Hippocampal formation (tissue), 2 donors: ENCODE measurements around the gene CAPS.
A peak's percentile ranks its signal among the peaks of the same experiment; 100 is the strongest.

Experiments used
- DNase-seq, 2 donors: peaks; one replicate each; lab custom pipeline; 2025; lab: John Stamatoyannopoulos, UW

Gene CAPS

GRCh38 chr19:5910638-5910907 is 3.5 kb upstream of the CAPS start:
- no peak for DNase-seq

- DNase-seq: no peak
Observed at GRCh38 chr19:5911366-5911765, 2.7 kb upstream of the CAPS start.

GRCh38 chr19:5914358-5914774 is 312 bp downstream of the CAPS start:
- DNase-seq: no peak

GRCh38 chr19:5914946-5915781 is 1.1 kb downstream of the CAPS start:
- no peak for DNase-seq

GRCh38 chr19:5915782-5916165 is 1.7 kb downstream of the CAPS start:
- no peak for DNase-seq

- DNase-seq: no peak
Observed at GRCh38 chr19:5916181-5916708, 2.2 kb downstream of the CAPS start.

- DNase-seq: no peak
Observed at GRCh38 chr19:5917431-5918107, 3.5 kb downstream of the CAPS start.

GRCh38 chr19:5918463-5919079 is 4.5 kb downstream of the CAPS start:
- no peak for DNase-seq

- no peak for DNase-seq
Observed at GRCh38 chr19:5921516-5922160, 7.6 kb downstream of the CAPS start.

- no peak for DNase-seq
Observed at GRCh38 chr19:5922161-5922545, 8.1 kb downstream of the CAPS start.

- no peak for DNase-seq
Observed at GRCh38 chr19:5923356-5923755, 9.3 kb downstream of the CAPS start.

- DNase-seq: no peak
Observed at GRCh38 chr19:5925830-5926427, 11.9 kb downstream of the CAPS start.

- DNase-seq: no peak
Observed at GRCh38 chr19:5926641-5927440, 12.8 kb downstream of the CAPS start.

- no peak for DNase-seq
Observed at GRCh38 chr19:5927441-5927821, 13.4 kb downstream of the CAPS start.

GRCh38 chr19:5929179-5929578 is 15.1 kb downstream of the CAPS start:
- no peak for DNase-seq

- DNase-seq: no peak
Observed at GRCh38 chr19:5929625-5930024, 15.6 kb downstream of the CAPS start.

- no peak for DNase-seq
Observed at GRCh38 chr19:5931251-5931650, 17.2 kb downstream of the CAPS start.

GRCh38 chr19:5932146-5932545 is 18.1 kb downstream of the CAPS start:
- DNase-seq: peak in 1 of 2 donors; percentile 17

- no peak for DNase-seq
Observed at GRCh38 chr19:5932609-5933262, 18.7 kb downstream of the CAPS start.

- DNase-seq: no peak
Observed at GRCh38 chr19:5933391-5934068, 19.5 kb downstream of the CAPS start.
